ENCODE measurements around the gene ZNF175. TPM values are rescaled to one million over a fixed set of nuclear protein-coding genes. Genes with fewer than 3 reads are reported as not detected.

ZNF175 gene
- total and polyA plus RNA-seq, 2 donors (not counting 3 experiments of a cell fraction or from before 2014, with no cell fraction given), result 4.9 to 16.5 TPM

DNA sequence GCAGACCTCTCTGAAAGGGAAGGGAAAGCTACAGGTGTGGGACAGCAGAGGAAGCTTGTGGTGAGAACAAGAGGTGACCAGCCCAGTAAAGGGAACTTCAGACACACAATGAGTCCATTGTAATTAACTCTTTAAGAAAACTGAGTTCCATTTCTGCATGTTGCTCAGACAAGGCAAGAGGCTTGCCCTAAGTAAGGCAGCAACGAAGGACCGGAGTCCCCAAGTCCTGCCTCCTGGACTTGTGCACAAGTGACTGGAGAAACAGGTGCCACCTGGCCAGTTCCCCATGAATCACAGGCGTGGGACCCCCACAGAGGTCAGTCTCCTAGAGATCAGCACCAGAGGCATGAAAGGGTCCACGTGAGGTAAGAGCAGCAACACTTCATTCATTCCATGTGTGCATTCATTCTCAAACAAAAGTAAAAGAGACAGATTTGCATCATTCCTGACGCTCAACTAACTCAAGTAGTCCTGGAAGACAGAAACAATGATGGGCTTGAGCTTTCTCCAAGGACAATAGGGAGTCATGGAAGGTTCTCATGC, 24.9 kb upstream of the ZNF175 start:
- BruUV-seq (replicated peaks), result no TSS peak
- H4K20me1 ChIP-seq (replicated peaks; ENCODE audit: control insufficient read depth, extremely low read depth, insufficient read depth, low read length), result no peaks in the 10 kb centered on the region
- no peak for DNase-seq (ENCODE audit: low read depth, low spot score)
- peak overlapping the region; percentile 15 for H3K4me2 ChIP-seq (ENCODE audit: insufficient read depth, low read length)
- TF ChIP-seq, protein P1, sequence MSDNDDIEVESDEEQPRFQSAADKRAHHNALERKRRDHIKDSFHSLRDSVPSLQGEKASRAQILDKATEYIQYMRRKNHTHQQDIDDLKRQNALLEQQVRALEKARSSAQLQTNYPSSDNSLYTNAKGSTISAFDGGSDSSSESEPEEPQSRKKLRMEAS (IDR thresholded peaks at IDR 0.05; ENCODE audit: insufficient read depth, insufficient read length), result no peak
- TF ChIP-seq CTCF (IDR thresholded peaks at IDR 0.05; ENCODE audit: extremely low read depth in 1 of 2, insufficient read depth in 1 of 2, low read depth in 1 of 2, low read length in 2 of 2) (no peak), POLR2A (IDR thresholded peaks at IDR 0.05; ENCODE audit: low read depth, low read length) (no peak), MYC (IDR thresholded peaks at IDR 0.05; ENCODE audit: low read depth, low read length) (no peak), EZH2 (IDR thresholded peaks at IDR 0.05; ENCODE audit: borderline replicate concordance, low read depth, low read length, severe bottlenecking) (no peak), FOS (IDR thresholded peaks at IDR 0.05; ENCODE audit: borderline replicate concordance, insufficient read depth, low read length) (no peak), JUN (IDR thresholded peaks at IDR 0.05; ENCODE audit: borderline replicate concordance, insufficient read depth, insufficient read length, low read depth) (no peak), POLR2AphosphoS5 (IDR thresholded peaks at IDR 0.05; ENCODE audit: insufficient read depth, low read depth, low read length) (no peak)
- POLR2A ChIA-PET, result no interaction called here
- no peaks in the 10 kb centered on the region for H3K9me3 ChIP-seq (replicated peaks; ENCODE audit: control insufficient read depth, insufficient read depth, low read length)
- no peaks in the 10 kb centered on the region for H3K27me3 ChIP-seq (ENCODE audit: control insufficient read depth in 2 of 2, insufficient read depth in 2 of 2, low read length in 2 of 2)
- dilution Hi-C loops (cut with MboI; ENCODE audit: extremely low pct_ligation_motif_present, low sequenced_read_pairs) (no loop called here), intact Hi-C loops (cut with micrococcal nuclease) (loop anchor here (1.0 to 2.0 kb wide), 6 partner anchors 10 to 123 kb away; no protein-coding TSS in a partner anchor)
- H3K9me1 ChIP-seq (replicated peaks; ENCODE audit: control insufficient read depth, extremely low read depth, insufficient read depth, low read length), result no peaks in the 10 kb centered on the region
- CTCF ChIA-PET, result interaction anchor here (0.8 to 2.9 kb wide), 3 partner anchors 27 to 111 kb away, joined by 3 to 15 read pairs (median 10); no protein-coding TSS in a partner anchor
- H3K4me3 ChIP-seq (replicated peaks in 1 of 3; ENCODE audit: insufficient read depth in 1 of 3, low read depth in 1 of 3, low read length in 3 of 3), result no peak overlapping the region
- peak overlapping the region; percentile 40 for H3K9ac ChIP-seq (replicated peaks; ENCODE audit: extremely low read depth, insufficient read depth, low read length)
- FAIRE-seq, result no peak
- no peaks in the 10 kb centered on the region for H3K79me2 ChIP-seq (ENCODE audit: control insufficient read depth, insufficient read depth, low read length)
- H3K36me3 ChIP-seq (ENCODE audit: control insufficient read depth in 2 of 2, extremely low read depth in 1 of 2, insufficient read depth in 2 of 2, low read length in 2 of 2), result no peaks in the 10 kb centered on the region
- peak overlapping the region; percentile 89 for H3K27ac ChIP-seq (ENCODE audit: insufficient read depth, low read depth, low read length)
- H2AFZ ChIP-seq (ENCODE audit: low read depth, low read length), result no peak overlapping the region
- peaks cover 28% of the 10 kb centered on the region for H3K4me1 ChIP-seq (ENCODE audit: control insufficient read depth, extremely low read depth, insufficient read depth, low read length)

Data from endothelial cell of umbilical vein (primary cell).